HG03175 (cell line): ENCODE results near the gene SLC12A7.
"Not testable (repeated sequence)": the region's sequence is repeated elsewhere in the genome, so short reads cannot be mapped to it uniquely, and the experiment has no call there.

Experiments
- ATAC-seq: cut with Tn5 transposase; IDR thresholded peaks from one replicate; pipeline ENCODE4 v1.9.1; 2021; ENCODE audit warnings: mild to moderate bottlenecking, moderate library complexity; ENCODE audit not compliant: unreplicated experiment

Gene SLC12A7

DNA sequence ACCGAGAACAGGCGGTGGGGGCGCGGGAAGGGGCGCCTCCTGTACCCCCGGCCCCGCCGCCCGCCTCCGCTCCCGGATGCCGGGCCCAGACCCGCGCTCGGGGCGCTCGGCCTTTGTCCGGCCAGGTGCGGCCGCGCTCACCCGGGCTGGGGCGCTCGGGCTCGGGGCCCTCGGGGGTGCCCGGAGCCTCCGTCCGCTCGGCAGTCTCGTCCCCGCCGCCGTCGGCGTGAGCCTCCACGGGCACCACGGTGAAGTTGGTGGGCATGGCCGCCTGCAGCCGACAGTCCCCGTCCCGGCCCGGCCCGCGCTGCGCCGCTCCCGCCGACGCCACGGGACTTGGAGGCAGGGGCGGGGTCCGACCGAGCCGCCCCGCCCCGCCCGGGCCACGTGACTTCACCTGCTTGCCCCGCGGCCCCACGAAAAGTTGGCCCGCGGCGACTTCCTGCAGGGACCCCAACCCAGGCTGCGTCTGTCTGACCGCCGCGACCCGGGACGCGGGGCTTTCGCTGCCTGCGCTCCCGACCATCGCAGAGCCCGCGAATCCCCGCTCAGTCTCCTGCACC is at the start of gene SLC12A7:
TSS of gene SLC12A7 (minus strand) at position 337 of the 563 bp plus-strand sequence. CDS start at position 265, 72 bp downstream.
- peak; percentile 72 for ATAC-seq

- ATAC-seq, result no peak
These were observed 49.4 kb upstream of the SLC12A7 start for GRCh38 chr5:1161108-1161832.

- no peak for ATAC-seq
These were observed 48.0 kb upstream of the SLC12A7 start for GRCh38 chr5:1159774-1160406.

DNA sequence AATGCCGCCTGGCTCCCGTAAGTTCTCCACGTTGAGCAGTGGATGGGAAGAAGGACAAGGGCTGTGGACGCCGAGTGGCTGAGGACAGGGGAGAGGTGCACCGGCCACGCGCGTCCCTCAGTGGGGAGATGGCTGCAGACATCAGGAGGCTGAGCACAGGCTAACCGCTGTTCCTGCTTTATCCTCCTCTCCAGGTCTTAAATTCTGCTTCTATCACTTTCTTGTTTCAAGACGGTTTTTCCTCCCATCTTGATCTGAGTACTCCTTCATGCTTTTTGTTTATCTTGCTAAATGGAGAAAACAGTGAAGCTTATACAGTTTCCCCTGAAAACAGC is 47.4 kb upstream of the SLC12A7 start:
- no peak for ATAC-seq

GRCh38 chr5:1158647-1159340 is 46.9 kb upstream of the SLC12A7 start:
- no peak for ATAC-seq

GRCh38 chr5:1157461-1157986 is 45.7 kb upstream of the SLC12A7 start:
- ATAC-seq, result not testable (repeated sequence)

GRCh38 chr5:1156754-1157460 is 45.0 kb upstream of the SLC12A7 start:
- ATAC-seq, result no peak

DNA sequence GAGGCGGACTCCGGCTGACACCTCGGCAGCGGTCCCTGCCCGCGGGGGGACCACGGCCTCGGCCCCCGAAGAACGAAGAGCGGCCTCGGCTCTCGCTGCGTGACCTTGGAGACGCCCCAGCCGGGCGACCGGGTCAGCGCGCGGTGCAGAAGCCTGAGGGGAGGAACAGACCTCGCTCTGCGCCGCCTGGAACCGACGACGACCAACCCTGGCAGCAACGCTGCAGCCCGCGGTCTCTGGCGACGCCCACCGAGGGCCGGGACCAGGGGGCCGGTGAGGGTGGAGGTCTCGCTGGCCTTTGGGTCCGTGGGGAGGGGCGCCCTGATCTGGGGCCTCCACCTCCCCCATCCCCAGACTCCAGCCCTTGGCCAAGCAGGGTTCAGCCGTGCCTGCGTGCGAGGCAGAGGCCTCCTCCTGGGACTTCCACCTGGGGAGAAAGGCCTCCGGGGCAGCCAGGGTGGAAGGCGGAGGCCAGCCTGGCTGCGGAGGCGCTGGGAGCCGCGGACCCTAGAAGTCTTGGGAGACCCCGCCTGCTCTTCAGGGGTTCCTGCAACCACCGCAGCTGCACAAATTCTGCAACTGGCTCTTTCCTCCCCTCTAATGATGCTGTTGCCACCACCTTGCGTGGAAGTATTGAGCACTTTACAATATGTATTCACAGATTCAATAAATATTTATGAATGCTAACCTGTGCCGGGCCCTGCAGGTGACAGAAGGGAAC is 44.3 kb upstream of the SLC12A7 start:
- no peak for ATAC-seq

- ATAC-seq, result no peak
These were observed 43.5 kb upstream of the SLC12A7 start for GRCh38 chr5:1155191-1156032.

DNA sequence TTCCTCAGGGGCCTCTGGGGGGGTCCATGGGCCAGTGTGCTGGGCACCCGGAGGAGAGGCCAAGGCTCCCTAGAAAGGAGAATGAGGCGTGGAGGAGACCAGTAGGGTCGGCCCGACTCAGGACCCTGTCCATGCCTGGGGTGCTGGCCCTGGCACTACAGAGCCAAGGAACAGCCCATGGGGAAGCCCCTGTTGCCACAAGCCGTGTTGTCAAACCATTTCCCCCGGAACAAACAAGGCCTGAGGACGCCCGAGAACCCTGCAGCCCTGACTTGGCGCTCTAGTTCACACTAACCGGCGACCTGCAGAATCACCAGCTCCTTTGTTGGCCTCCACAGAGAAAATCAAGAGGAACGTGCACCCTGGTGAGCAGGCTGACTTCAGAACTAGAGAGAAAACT is 41.6 kb upstream of the SLC12A7 start:
- ATAC-seq, result no peak

DNA sequence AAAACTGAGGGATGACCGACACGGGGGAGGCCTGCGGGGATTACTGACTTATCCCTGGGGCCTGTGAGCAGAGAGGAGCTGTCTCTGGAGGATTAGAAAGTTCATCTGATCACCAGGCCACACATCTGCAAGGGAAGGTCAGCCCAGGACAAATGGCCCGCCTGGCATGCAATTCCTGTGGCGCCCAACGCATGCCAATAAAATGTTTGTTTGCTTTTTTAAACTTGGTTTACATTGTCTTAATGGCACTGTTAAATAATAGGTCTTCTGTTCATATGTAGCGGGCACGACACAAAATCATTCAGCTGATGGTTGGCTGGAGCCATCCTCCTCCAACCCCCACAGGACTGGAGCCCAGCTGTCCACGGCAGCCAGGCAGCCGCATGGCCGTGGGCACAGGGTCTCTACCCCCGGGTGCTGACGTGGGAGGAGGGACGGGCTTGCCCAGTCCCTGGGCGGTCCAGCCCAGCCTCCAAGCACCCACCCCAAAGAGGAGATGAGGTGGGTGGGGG is 41.0 kb upstream of the SLC12A7 start:
- ATAC-seq, result no peak

DNA sequence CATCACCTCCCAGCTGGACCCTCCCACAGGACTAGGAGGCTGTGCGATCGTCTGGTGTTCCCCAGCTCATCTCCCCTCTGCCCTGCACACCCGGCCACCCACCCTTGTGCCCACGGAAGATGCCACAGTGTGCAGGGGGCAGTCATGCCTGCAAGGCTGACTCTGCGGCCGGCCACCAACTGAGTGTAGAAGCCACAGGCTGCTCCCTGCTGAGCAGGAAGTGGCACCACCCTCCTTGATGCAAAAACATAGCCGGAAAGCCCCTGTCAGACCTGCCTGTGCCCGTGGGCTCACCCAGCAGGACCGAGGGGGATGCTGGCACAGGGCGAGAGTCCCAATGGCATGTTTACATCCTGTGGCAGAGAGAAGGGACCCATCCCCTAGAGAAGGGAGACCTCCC is 40.3 kb upstream of the SLC12A7 start:
- no peak for ATAC-seq

DNA sequence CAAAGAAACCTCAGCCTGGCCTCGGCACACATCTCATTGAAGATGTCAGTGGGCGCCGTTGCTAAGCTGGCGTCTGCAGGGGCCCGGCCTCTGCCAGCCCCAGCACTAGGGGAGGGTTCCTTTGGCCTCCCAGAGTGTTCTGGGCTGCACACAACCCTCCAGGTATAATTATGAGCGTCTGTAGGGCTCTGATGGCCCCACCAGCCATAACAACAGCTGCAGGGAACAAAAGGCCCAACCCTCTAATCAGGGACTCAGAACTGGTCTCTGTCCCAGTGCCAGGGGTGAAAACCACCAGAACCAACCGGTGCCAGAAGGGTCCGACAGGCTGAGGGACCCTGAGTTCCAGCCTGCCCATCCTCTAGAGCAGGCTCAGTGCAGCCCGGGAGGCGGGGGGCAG is 39.5 kb upstream of the SLC12A7 start:
- no peak for ATAC-seq

GRCh38 chr5:1150866-1151265 is 39.0 kb upstream of the SLC12A7 start:
- ATAC-seq, result no peak

DNA sequence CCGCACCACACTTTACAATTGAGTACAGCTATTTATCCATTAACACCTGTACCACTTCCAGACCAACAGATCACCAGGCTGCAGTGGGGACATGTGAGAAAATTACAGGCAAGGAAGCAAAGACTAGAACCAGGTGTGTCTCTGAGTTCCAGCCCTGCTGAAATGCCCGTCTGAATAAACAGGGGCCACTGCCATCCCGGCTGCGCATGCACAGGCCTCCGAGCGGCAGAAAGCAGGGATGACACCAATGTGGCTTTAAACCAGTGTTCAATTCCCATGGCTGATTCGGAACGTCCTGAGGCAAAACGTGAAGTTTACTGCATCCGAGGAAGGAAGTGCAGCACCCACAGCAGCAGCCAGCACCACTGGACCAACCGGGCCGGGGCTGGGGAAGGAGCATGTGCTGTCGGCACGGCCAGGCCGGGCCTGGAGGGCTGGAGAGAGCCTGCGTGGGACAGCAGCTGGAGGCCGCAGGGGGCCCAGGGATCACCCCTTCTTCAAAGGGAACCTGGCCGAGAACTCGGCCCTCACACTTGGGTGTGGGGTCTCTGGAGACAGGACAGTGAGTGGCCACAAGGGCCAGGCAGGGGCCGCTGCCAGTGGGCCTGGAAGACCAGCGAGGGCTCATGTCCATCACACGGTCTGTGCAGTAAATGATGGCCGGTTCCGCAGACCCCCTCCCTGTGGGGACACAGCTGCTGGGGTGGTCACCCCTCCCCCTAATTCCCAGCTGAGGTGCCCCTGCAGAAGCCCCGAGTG is 33.0 kb upstream of the SLC12A7 start:
- ATAC-seq, result no peak

- no peak for ATAC-seq
These were observed 32.2 kb upstream of the SLC12A7 start for GRCh38 chr5:1144089-1144488.

DNA sequence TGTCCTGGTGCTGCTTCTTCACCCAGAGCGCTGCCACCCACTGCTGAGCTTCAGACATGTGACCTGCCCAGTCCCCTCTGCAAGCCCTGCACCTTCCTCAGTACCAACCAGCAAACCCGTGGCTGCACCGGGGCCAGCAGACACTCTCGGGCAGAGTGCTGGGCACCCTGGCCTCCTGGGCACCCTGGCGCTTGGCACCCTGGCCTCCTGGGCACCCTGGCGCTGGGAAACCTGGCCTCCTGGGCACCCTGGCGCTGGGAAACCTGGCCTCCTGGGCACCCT is 31.7 kb upstream of the SLC12A7 start:
- ATAC-seq, result no peak

GRCh38 chr5:1142886-1143669 is 31.2 kb upstream of the SLC12A7 start:
- no peak for ATAC-seq
